ENCODE measurements around the gene TBC1D22A. TPM values are rescaled to one million over a fixed set of nuclear protein-coding genes. Genes with fewer than 3 reads are reported as not detected.

TBC1D22A gene
- total and polyA plus RNA-seq, 10 of the 15 experiments (the other 5 are each of a cell fraction or from before 2014, with no cell fraction given) = 0.63 to 44.7 (median 27.4) TPM

DNA sequence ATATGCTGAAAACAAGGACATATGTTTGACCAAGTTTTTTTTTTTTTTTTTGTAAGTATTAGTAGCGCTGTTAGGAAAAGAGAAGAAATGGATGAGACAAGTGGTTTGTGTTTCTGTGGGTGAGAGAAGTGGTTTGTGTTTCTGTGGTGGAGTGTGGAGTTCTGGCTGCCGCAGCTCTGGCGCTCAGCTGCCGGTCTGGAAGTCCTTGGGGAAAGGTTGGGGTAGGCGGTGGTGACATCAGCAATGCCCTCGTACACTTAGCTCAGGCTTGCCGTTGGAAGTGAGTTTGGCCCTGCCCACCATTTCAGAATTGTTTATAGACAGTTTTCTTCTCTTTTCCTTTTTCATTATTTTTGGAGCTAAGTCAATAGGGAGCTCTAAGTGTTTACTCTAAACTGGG is 116.6 kb downstream of the TBC1D22A start:
- POLR2A ChIA-PET = no interaction called here
- Histone ChIP-seq H3K9ac (ENCODE audit: control insufficient read depth, insufficient read depth, low read length) (no peak overlapping the region), H3K4me1 (ENCODE audit: control insufficient read depth, insufficient read depth, low read length) (no peaks in the 10 kb centered on the region), H2AFZ (ENCODE audit: control insufficient read depth, low read depth, low read length) (no peak overlapping the region), H3K4me3 (no peak overlapping the region), H3K79me2 (ENCODE audit: control insufficient read depth, insufficient read depth, low read length) (no peaks in the 10 kb centered on the region; the same call in none of the 2 replicates), H3K9me3 (replicated peaks; ENCODE audit: control insufficient read depth, insufficient read depth, low read length) (no peaks in the 10 kb centered on the region), H3K27me3 (replicated peaks in 1 of 2; ENCODE audit: control insufficient read depth in 2 of 2, insufficient read depth in 2 of 2, low read length in 1 of 2) (no peaks in the 10 kb centered on the region), H3K4me2 (ENCODE audit: control insufficient read depth, insufficient read depth) (no peak overlapping the region), H4K20me1 (ENCODE audit: control insufficient read depth, insufficient read depth) (0 out of 2 replicates have a peak, but pooled peaks cover 7% of the 10 kb centered on the region), H3K27ac (ENCODE audit: control insufficient read depth, insufficient read depth) (no peak overlapping the region), H3K36me3 (ENCODE audit: control insufficient read depth in 2 of 2, insufficient read depth in 2 of 2, low read length in 1 of 2) (peaks cover 11% of the 10 kb centered on the region in 2 experiments; a peak in 3 of 4 replicates)
- SMC1A ChIA-PET (ENCODE audit: uncharacterized antibody, unreplicated experiment) = no interaction called here
- CTCF ChIA-PET = no interaction called here
- FAIRE-seq (no peak), DNase-seq (ENCODE audit: low read depth, low spot score) (no peak), ATAC-seq (no peak)
- BruUV-seq (replicated peaks) = no TSS peak
- no peak for TF ChIP-seq NFYA (IDR thresholded peaks at IDR 0.05; ENCODE audit: borderline replicate concordance, low read depth, low read length)
- no peak for TF ChIP-seq ZBED1 (IDR thresholded peaks at IDR 0.05; ENCODE audit: borderline replicate concordance)
- no peak for TF ChIP-seq SP1 (IDR thresholded peaks at IDR 0.05; ENCODE audit: low read depth, low read length)
- TF ChIP-seq, protein P1, sequence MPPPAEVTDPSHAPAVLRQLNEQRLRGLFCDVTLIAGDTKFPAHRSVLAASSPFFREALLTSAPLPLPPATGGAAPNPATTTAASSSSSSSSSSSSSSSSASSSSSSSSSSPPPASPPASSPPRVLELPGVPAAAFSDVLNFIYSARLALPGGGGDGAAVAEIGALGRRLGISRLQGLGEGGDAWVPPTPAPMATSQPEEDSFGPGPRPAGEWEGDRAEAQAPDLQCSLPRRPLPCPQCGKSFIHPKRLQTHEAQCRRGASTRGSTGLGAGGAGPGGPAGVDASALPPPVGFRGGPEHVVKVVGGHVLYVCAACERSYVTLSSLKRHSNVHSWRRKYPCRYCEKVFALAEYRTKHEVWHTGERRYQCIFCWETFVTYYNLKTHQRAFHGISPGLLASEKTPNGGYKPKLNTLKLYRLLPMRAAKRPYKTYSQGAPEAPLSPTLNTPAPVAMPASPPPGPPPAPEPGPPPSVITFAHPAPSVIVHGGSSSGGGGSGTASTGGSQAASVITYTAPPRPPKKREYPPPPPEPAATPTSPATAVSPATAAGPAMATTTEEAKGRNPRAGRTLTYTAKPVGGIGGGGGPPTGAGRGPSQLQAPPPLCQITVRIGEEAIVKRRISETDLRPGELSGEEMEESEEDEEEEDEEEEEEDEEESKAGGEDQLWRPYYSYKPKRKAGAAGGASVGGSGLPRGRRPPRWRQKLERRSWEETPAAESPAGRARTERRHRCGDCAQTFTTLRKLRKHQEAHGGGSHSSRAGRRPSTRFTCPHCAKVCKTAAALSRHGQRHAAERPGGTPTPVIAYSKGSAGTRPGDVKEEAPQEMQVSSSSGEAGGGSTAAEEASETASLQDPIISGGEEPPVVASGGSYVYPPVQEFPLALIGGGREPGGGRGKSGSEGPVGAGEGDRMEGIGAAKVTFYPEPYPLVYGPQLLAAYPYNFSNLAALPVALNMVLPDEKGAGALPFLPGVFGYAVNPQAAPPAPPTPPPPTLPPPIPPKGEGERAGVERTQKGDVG (CRISPR knock-in tag; IDR thresholded peaks at IDR 0.05) = no peak
- no peak for TF ChIP-seq KAT2A (conservative IDR thresholded peaks at IDR 0.05; ENCODE audit: control insufficient read depth, low read depth, low read length)
- TF ChIP-seq, protein P2, sequence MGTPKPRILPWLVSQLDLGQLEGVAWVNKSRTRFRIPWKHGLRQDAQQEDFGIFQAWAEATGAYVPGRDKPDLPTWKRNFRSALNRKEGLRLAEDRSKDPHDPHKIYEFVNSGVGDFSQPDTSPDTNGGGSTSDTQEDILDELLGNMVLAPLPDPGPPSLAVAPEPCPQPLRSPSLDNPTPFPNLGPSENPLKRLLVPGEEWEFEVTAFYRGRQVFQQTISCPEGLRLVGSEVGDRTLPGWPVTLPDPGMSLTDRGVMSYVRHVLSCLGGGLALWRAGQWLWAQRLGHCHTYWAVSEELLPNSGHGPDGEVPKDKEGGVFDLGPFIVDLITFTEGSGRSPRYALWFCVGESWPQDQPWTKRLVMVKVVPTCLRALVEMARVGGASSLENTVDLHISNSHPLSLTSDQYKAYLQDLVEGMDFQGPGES (IDR thresholded peaks at IDR 0.05) = no peak
- 67% methylated on average over 7 of the region's 7 CpGs for WGBS (ENCODE audit: insufficient coverage, insufficient replicate concordance, low lambda C conversion rate, missing lambda C conversion rate)
- intact Hi-C loops (cut with micrococcal nuclease; ENCODE audit: unreplicated experiment) (no loop called here), in situ Hi-C loops (cut with MboI) (no loop called here)
- RAD21 ChIA-PET (ENCODE audit: unreplicated experiment) = no interaction called here

Data from GM12878 (cell line).